ENCODE data around the gene HOXA10.

The HOXA10 gene

DNA sequence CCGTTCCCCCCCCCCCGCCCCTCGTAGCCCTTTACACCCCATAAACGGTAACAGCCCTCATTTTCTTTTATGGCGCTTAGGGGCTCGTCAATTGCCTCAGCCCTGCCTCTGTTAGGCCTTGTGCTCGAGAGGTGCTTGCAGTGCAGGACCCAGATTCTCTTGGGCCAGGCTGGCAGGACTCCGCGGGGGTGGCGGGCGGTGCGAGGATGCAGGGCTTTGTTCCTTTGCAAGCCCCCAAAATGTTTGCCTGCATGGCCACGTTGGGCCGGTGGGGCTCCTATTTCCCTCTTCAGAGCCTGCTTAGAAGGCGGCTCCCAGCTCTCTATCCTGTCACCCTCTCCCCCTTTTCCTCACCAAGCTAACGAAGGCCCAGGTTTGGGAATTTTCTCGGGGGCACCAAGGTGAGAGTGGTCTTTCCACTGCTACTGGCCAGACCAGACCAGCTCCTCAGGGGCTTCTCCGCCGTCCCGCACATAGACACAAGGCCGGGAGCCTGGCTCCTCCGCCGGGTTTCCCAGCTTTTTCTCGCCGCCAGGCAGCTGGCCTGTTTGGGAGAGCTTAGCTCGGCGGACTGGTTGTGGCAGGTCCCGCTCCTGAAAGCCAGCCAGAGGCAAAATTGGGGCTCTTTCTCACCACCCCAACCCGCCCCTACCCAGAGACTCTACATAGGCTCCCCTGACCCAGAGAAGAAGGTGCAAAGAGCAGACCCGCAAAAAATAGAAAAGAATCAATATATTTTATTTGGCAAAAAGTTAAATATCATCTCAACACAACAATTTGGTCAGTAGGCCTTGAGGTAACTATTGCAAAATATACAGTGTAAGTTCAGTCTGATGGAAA is 12.2 kb downstream of the HOXA10 start:
- DNase-seq, result no peak
- no peaks in the 10 kb centered on the region for H3K9me3 ChIP-seq (ENCODE audit: insufficient read depth, low read length, severe bottlenecking)
- no peak overlapping the region for H3K4me2 ChIP-seq (ENCODE audit: insufficient read depth, low read length)
- no peak overlapping the region for H3K9ac ChIP-seq (ENCODE audit: low read depth, low read length)
- peaks cover 20% of the 10 kb centered on the region for H3K4me1 ChIP-seq (ENCODE audit: insufficient read depth, low read length)
- no peaks in the 10 kb centered on the region for H3K27me3 ChIP-seq (ENCODE audit: insufficient read depth, low read length, poor library complexity)
- TF ChIP-seq EZH2 (IDR thresholded peaks at IDR 0.05; ENCODE audit: borderline replicate concordance, low read depth, low read length, severe bottlenecking), result no peak
- TF ChIP-seq, protein P1, sequence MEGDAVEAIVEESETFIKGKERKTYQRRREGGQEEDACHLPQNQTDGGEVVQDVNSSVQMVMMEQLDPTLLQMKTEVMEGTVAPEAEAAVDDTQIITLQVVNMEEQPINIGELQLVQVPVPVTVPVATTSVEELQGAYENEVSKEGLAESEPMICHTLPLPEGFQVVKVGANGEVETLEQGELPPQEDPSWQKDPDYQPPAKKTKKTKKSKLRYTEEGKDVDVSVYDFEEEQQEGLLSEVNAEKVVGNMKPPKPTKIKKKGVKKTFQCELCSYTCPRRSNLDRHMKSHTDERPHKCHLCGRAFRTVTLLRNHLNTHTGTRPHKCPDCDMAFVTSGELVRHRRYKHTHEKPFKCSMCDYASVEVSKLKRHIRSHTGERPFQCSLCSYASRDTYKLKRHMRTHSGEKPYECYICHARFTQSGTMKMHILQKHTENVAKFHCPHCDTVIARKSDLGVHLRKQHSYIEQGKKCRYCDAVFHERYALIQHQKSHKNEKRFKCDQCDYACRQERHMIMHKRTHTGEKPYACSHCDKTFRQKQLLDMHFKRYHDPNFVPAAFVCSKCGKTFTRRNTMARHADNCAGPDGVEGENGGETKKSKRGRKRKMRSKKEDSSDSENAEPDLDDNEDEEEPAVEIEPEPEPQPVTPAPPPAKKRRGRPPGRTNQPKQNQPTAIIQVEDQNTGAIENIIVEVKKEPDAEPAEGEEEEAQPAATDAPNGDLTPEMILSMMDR (IDR thresholded peaks at IDR 0.05; ENCODE audit: borderline replicate concordance, extremely low read depth, low read length, poor library complexity, severe bottlenecking), result no peak
- no peak overlapping the region for H3K27ac ChIP-seq (ENCODE audit: low read length)
- no peaks in the 10 kb centered on the region for H4K20me1 ChIP-seq (ENCODE audit: insufficient read depth, low read length)
- no peaks in the 10 kb centered on the region for H3K79me2 ChIP-seq (ENCODE audit: insufficient read depth, low read length)
- H2AFZ ChIP-seq (ENCODE audit: low read depth, low read length), result peak overlapping the region; percentile 54; the same call in 1 of the 2 replicates
- H3K36me3 ChIP-seq (ENCODE audit: insufficient read depth, low read length), result no peaks in the 10 kb centered on the region
- no peak overlapping the region for H3K4me3 ChIP-seq (ENCODE audit: low read depth in 1 of 2, low read length in 2 of 2)
- no peak for ATAC-seq (ENCODE audit: insufficient read depth, low read depth)

DNA sequence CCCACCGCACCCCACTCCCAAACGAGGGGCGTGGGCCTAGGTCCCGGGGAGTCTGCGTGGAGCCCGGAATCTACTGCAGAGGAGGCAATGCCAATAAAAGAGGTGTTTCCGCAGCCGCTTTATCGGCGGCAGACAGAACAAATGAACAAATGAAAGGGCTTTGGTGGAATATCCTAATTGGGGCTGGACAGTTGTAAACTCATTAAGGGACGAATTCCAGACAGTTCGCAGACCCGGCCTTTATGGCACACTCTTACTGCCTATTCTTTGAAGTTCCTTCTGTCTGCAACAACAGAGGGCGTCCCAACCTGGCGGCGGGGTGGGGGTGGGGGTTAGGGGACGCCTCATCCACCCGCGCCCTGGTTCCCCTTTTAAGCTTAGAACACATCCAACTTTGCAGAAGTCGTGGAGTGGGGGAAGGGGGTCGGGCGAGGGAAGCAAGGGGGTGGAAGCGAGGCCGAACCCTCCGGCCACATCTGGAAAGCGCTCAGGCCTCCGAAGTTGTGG is 12.9 kb downstream of the HOXA10 start:
- Histone ChIP-seq H3K79me2 (ENCODE audit: insufficient read depth, low read length) (no peaks in the 10 kb centered on the region), H3K27me3 (ENCODE audit: insufficient read depth, low read length, poor library complexity) (no peaks in the 10 kb centered on the region), H2AFZ (ENCODE audit: low read depth, low read length) (peak overlapping the region; percentile 97), H3K36me3 (ENCODE audit: insufficient read depth, low read length) (no peaks in the 10 kb centered on the region), H3K9me3 (ENCODE audit: insufficient read depth, low read length, severe bottlenecking) (no peaks in the 10 kb centered on the region), H4K20me1 (ENCODE audit: insufficient read depth, low read length) (no peaks in the 10 kb centered on the region), H3K4me1 (ENCODE audit: insufficient read depth, low read length) (peaks cover 21% of the 10 kb centered on the region), H3K4me2 (ENCODE audit: insufficient read depth, low read length) (peak overlapping the region; percentile 93), H3K27ac (ENCODE audit: low read length) (peak overlapping the region; percentile 80), H3K9ac (ENCODE audit: low read depth, low read length) (peak overlapping the region; percentile 68), H3K4me3 (ENCODE audit: low read depth in 1 of 2, low read length in 2 of 2) (peak overlapping the region; percentile 15 to 64; a peak in 3 of 4 replicates)
- TF ChIP-seq, protein P1 (IDR thresholded peaks at IDR 0.05; ENCODE audit: borderline replicate concordance, extremely low read depth, low read length, poor library complexity, severe bottlenecking), result no peak
- no peak for TF ChIP-seq EZH2 (IDR thresholded peaks at IDR 0.05; ENCODE audit: borderline replicate concordance, low read depth, low read length, severe bottlenecking)
- ATAC-seq (ENCODE audit: insufficient read depth, low read depth) (no peak; the same call in 2 of the 3 replicates), DNase-seq (no peak)

DNA sequence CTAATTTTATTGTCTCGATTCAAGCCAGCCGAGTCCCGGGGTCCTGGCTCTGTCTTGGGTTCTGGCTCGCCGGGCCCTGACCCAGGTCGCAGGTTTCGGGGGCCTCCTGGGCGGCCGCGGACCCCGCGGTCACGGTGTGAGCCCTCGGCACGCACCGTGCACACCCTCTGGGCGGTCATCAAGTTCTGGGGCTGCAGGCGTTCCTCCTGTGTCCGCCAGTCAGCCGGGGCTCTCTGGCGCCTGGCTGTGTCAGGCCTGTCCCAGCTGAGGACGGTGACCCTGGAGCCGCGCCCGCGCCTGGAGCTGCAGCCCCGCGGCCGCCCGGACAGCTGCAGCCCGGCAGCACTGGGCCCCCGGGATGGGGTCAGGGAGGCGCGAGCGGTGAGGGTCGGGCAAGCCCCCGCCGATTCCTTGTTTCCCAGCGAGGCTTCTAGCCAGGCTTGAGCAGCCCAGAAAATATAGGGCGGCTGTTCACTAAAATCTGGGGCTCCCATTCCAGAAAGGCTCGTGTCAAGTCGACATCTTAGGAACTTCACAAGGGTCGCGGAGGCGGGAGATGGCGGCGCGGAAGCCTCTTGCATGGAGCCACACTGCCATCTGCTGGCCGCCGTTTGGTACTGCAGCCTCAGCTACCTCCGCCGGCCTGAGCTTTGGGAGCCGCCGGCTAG is 13.4 kb downstream of the HOXA10 start:
- H3K9me3 ChIP-seq (ENCODE audit: insufficient read depth, low read length, severe bottlenecking), result no peaks in the 10 kb centered on the region
- H3K27ac ChIP-seq (ENCODE audit: low read length), result peak overlapping the region; percentile 80
- peaks cover 22% of the 10 kb centered on the region for H3K4me1 ChIP-seq (ENCODE audit: insufficient read depth, low read length)
- no peaks in the 10 kb centered on the region for H4K20me1 ChIP-seq (ENCODE audit: insufficient read depth, low read length)
- H2AFZ ChIP-seq (ENCODE audit: low read depth, low read length), result peak overlapping the region; percentile 97
- no peaks in the 10 kb centered on the region for H3K36me3 ChIP-seq (ENCODE audit: insufficient read depth, low read length)
- ATAC-seq (ENCODE audit: insufficient read depth, low read depth) (peak; percentile 78), DNase-seq (peak; percentile 87)
- H3K4me2 ChIP-seq (ENCODE audit: insufficient read depth, low read length), result peak overlapping the region; percentile 93
- no peak for TF ChIP-seq EZH2 (IDR thresholded peaks at IDR 0.05; ENCODE audit: borderline replicate concordance, low read depth, low read length, severe bottlenecking)
- TF ChIP-seq, protein P1 (IDR thresholded peaks at IDR 0.05; ENCODE audit: borderline replicate concordance, extremely low read depth, low read length, poor library complexity, severe bottlenecking), result peak; percentile 98
- peak overlapping the region; percentile 15 to 64; a peak in 3 of 4 replicates for H3K4me3 ChIP-seq (ENCODE audit: low read depth in 1 of 2, low read length in 2 of 2)
- H3K27me3 ChIP-seq (ENCODE audit: insufficient read depth, low read length, poor library complexity), result no peaks in the 10 kb centered on the region
- peaks cover 1% of the 10 kb centered on the region for H3K79me2 ChIP-seq (ENCODE audit: insufficient read depth, low read length)
- H3K9ac ChIP-seq (ENCODE audit: low read depth, low read length), result peak overlapping the region; percentile 68
